Fibroblast of pulmonary artery (primary cell): Measurements from ENCODE around the gene FNIP2.
A peak's percentile ranks its signal among the peaks of the same experiment; 100 is the strongest.

Experiments
- DNase-seq: peaks from one replicate; pipeline ENCODE4 v3.0.0-alpha.2; 2010; ENCODE audit warnings: low read depth
- H3K4me3 ChIP-seq: replicated peaks from 2 replicates; pipeline ENCODE4 v1.5.1; 2011; ENCODE audit warnings: low read depth, mild to moderate bottlenecking, control low read depth, low read length, moderate library complexity
- CTCF ChIP-seq: IDR thresholded peaks from 2 replicates; pipeline ENCODE4 v1.5.1; 2011; ENCODE audit warnings: mild to moderate bottlenecking, control low read depth, low read length, inconsistent platforms; ENCODE audit errors: missing control alignments

The FNIP2 gene

GRCh38 chr4:158763462-158763861, 5.4 kb upstream of the FNIP2 start:
- no peak for DNase-seq
- TF ChIP-seq CTCF = no peak
- no peak overlapping the region for H3K4me3 ChIP-seq

GRCh38 chr4:158766434-158767044, 2.3 kb upstream of the FNIP2 start:
- TF ChIP-seq CTCF = no peak
- no peak for DNase-seq

GRCh38 chr4:158767451-158767850, 1.4 kb upstream of the FNIP2 start:
- no peak for TF ChIP-seq CTCF
- no peak overlapping the region for H3K4me3 ChIP-seq
- no peak for DNase-seq

More at GRCh38 chr4:158766434-158767044, 2.3 kb upstream of the FNIP2 start:
- no peak overlapping the region for H3K4me3 ChIP-seq

- peak overlapping the region; percentile 76 for H3K4me3 ChIP-seq
- TF ChIP-seq CTCF = no peak
Observed at GRCh38 chr4:158769175-158769921, 522 bp downstream of the FNIP2 start.

GRCh38 chr4:158770671-158771070, 1.8 kb downstream of the FNIP2 start:
- H3K4me3 ChIP-seq = no peak overlapping the region
- no peak for DNase-seq
- no peak for TF ChIP-seq CTCF

More at GRCh38 chr4:158769175-158769921, 522 bp downstream of the FNIP2 start:
- peak; percentile 44 for DNase-seq

DNA sequence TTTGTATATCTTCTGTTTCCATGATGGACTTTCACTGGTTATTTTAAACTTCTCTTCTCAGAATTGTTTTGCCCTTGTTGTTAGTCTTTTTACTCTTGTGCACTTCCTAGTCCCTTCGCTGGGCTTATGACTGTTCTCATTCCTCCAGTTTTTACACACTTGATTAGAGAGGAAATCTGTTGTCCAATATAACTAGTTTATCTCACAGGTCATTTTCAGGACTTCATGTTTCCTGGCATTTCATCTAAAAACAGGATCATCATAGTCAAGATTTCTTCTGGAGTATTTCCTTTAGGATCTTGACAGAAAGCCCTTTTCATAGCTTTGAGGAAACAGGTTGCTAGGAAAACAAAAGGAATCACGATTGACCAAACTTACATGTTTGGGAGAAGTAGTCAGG, 3.0 kb downstream of the FNIP2 start:
- no peak for TF ChIP-seq CTCF
- no peak for DNase-seq
- no peak overlapping the region for H3K4me3 ChIP-seq
